Stimulated activated CD4-positive, alpha-beta T cell treated with anti-CD3 and anti-CD28 coated beads, Interleukin-12 subunit alpha, Interleukin-12 subunit beta, amount 100 ng/mL, for 48 hours (primary cell): ENCODE results near the gene PPP1R1B.

Experiments used
- DNase-seq, 3 donors: peaks; one replicate each; pipeline ENCODE4 v3.0.0-alpha.2; 2020; ENCODE audit warnings: low read depth in 2 of 3, low spot score in 1 of 3

PPP1R1B gene

DNA sequence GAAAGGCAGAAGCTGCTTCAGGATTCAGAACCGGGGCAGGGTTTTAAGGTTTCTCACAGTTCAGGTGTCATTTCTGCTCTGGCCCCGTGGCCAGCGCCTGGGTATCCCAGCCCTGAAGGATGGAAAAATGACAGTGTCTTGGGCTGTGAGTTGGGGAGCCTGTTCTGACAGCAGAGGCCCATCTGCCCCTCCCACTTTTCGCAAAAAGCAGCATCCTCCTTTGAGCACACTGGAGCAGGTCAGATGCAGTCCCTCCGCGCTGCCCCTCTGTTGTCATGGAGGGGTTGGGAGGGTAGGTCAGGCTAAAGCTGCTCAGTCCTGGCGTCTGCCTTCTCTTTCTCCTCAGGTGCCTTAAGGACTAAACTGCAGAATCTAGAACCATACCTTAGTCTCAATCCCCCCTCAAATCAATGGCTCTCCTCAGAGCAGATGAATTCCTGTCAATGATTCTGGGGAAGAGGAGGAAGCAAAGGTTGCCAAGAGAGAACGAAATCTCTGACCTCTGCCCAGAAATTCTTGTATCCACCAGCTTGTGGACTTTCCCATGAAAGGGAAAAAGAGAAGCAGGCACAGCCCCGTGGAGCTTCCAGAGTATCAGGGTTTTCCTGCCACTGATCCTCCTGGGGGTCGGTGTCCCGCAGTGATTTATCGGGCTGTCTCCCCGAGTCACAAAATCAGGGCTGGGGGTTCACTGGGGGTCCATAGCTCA lies 26.3 kb upstream of the PPP1R1B start:
- no peak for DNase-seq

- no peak for DNase-seq
Observed at GRCh38 chr17:39600997-39601597, 25.7 kb upstream of the PPP1R1B start.

- DNase-seq = no peak
Observed at GRCh38 chr17:39601758-39602532, 24.8 kb upstream of the PPP1R1B start.

- no peak for DNase-seq
Observed at GRCh38 chr17:39602533-39603303, 24.0 kb upstream of the PPP1R1B start.

DNA sequence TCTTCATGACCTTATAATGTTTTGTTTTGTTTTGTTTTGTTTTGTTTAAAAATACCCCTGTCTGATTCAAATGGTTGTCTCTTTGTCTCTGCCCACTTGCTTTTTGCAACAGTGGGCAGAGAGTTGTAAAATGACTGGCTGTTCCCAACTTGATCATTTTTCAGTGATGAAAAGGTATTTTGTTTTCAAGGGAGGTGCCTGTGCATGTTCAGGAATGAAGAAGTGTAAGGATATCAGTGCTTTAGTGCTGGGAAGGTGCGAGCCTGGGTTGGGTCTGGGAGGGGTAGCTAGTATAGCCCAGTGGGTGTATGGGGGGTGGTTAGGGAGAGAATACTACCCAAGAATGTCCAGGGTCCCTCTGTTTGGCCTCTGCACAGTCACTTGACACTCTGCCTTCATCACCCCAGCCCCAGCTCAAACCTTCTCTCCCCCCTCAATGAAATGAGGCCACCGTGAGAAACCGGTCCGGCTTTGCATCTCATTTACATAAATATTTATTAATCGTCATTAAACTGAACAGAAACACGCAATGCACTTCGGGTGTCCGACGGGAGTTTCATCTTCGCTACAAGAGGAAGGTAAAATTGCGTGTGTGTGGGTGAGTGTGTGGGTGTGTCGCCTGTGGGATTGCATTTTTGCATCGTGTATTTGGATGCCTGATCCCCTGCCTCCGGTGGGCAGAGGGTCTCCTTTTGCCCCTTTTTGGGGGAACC lies 23.3 kb upstream of the PPP1R1B start:
- no peak for DNase-seq

DNA sequence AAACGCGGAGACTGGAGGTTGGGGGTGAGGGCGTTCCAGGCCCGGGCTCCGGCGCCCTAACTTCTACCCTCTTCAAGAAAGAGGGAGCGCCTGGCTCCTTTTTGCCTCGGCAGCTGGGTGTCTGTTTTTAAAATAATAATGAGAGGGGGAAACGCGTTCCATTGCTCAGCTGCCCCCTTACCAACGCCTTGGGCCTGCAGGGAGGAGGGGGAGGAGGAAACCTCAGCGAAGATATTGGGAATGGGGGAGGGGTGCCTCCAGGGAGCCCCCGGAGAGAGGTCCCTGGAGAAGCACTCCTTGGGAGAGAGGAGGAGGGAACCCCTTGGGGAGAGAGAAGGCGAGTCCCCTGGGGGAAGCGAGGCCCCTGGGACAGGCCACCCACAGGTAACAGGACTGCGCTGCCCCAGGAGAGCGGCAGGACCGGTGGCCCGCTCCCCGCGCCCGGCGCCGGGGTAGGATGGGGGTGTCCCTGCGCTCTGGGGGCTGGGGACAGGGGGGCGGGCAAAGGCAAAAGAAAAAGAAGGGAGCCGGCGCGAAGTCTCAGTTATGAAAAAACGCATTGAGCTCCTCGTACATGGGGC lies 21.8 kb upstream of the PPP1R1B start:
- no peak for DNase-seq

DNA sequence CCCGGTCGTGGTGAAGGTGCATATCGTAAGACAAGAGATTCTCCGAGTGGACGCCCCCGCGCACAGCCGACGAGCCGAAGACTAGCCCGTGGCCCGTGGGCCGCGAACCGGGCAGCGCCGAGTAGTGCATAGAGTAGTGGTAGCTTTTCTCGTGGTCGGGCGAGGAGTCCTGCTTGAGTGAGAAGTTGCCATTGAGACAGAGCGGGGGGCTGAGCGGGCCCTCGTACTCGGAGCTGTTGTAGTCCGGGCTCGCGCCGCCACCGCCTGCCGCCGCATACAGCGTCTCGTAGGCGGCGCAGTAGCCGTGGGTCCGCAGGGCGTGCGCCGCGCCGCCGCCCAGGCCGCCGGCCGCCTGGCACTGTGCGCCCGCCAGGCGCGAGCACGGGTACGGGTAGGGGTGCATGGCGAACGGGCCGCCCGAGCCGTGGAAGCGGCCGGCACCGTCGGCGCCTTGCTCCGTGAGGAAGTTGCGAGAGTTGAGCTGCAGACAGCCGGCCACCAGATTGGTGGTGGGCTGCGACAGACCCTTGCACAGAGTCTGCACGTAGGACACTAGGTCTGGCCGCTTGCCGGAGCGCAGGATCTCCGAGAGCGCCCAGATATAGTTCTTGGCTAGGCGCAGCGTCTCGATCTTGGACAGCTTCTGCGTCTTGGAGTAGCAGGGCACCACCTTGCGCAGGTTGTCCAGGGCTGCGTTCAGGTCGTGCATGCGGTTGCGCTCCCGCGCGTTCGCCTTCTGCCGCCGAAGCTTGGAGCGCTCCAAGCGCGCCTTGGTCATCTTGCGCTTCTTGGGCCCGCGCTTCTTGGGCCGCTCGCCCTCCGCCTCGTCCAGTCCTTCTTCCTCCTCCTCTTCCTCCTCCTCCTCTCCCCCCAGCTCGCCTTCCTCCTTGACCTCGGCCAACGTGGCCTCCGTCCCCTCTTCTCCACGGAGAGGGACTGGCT lies 21.0 kb upstream of the PPP1R1B start:
- DNase-seq = no peak

GRCh38 chr17:39606434-39607056 lies 20.2 kb upstream of the PPP1R1B start:
- DNase-seq = no peak

DNA sequence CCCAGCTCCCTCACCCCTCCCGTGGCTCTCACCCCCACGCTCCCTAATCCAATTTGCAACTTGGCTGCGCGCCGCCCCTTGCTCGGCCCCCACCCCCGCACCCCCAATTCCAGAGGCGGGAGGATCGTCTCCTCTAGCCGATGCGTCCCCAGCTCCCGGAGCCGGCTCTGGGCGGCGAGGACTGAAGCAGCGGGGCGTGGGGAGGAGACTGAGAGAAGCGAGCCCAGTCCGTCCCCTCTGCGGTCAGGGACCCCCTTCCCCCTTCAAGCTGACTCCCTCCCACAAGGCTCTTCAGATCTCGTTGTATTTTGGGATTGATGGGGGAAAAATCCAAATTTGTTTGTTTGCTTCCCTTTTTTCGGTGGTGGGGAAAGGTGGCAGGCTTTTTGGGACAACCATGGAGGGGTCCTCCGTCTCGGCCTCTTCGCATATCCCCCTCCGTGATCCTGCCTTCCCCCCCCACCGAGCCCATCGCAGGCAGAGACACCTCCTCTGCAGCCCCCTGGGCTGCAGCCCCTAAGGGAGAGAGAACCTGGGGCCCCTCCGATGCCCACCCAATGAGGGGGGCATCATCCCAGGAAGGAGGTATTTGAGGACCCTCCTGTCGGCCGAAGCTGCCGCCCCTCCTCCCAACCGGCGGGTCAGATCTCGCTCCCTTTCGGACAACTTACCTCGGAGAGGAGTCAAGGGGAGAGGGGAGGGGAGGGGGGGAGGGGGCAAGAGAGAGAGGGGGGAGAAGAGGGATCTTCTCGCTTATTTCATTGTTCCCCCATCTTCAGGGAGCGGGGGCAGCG lies 19.5 kb upstream of the PPP1R1B start:
- DNase-seq = no peak

- no peak for DNase-seq
Observed at GRCh38 chr17:39607851-39608130, 19.0 kb upstream of the PPP1R1B start, which contains the start of gene NEUROD2. NEUROD2 (minus strand) TSS chr17:39607920; CDS start chr17:39606599, 1,321 bp downstream.

DNA sequence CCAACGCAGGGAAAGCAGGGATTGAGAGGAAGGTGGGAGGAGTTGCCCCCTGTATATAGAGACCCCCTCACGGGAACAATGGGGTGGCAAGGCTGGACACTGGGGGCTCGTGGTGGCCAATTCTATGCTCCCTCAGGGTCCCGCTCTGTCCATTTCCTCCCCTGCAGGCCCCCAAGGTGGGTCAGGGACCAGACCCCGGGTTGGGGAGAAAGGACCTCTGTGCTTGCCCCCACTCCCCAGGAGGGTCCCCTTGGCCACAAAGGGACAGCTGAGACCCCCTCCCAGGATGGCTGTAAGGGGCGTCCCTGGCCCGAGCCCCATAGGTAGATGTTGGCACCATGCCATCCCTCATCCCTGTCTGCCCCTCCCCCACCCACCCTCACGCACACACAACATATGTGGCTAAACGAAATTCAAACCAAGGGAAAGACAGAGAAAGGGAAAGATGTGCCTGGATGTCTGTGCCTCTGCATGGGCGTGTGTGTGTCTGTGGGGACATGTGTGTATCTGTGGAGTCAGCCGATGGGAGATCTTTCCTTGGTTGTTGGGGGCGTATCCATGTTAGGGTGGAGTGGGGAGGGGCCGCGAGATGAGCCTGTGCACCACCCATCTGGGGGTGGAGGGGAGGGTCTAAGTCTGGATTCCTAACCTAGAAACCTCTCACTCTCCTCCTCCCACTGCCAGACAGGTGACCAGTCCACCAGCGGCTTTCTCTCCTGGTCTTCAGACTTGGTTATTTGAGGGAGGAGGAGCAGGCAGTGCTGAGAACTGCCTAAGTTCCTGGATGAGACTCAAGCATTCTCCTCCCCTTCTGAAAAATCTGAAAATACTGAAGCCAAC lies 18.4 kb upstream of the PPP1R1B start:
- DNase-seq = no peak

- DNase-seq = no peak
Observed at GRCh38 chr17:39609416-39610025, 17.2 kb upstream of the PPP1R1B start.

GRCh38 chr17:39611401-39612112 lies 15.2 kb upstream of the PPP1R1B start:
- no peak for DNase-seq

GRCh38 chr17:39612291-39612894 lies 14.4 kb upstream of the PPP1R1B start:
- no peak for DNase-seq

- DNase-seq = no peak
Observed at GRCh38 chr17:39612935-39613464, 13.8 kb upstream of the PPP1R1B start.
